ENCODE measurements around the gene HS3ST3A1.
"Not testable (repeated sequence)": the region's sequence is repeated elsewhere in the genome, so short reads cannot be mapped to it uniquely, and the experiment has no call there.

The HS3ST3A1 gene

GRCh38 chr17:13521784-13522183 is 79.9 kb downstream of the HS3ST3A1 start:
- Mint-ChIP-seq H3K4me1 (no peaks in the 10 kb centered on the region), H3K27ac (no peak overlapping the region), H3K36me3 (no peaks in the 10 kb centered on the region), H3K9me3 (no peaks in the 10 kb centered on the region), H3K27me3 (peaks cover 4% of the 10 kb centered on the region), H3K4me3 (no peak overlapping the region)
- DNase-seq (ENCODE audit: low spot score in 2 of 2) (no peak), ATAC-seq (ENCODE audit: low read depth) (no peak)

GRCh38 chr17:13520899-13521572 is 80.7 kb downstream of the HS3ST3A1 start:
- ATAC-seq (ENCODE audit: low read depth) = no peak
- Mint-ChIP-seq H3K4me3 (no peak overlapping the region), H3K4me1 (no peaks in the 10 kb centered on the region), H3K9me3 (no peaks in the 10 kb centered on the region), H3K27ac (no peak overlapping the region), H3K27me3 (peaks cover 4% of the 10 kb centered on the region), H3K36me3 (no peaks in the 10 kb centered on the region)
- no peak for DNase-seq (ENCODE audit: low spot score in 2 of 2)

GRCh38 chr17:13518261-13519000 is 83.3 kb downstream of the HS3ST3A1 start:
- Mint-ChIP-seq H3K27ac (no peak overlapping the region), H3K4me3 (no peak overlapping the region), H3K27me3 (peaks cover 4% of the 10 kb centered on the region), H3K9me3 (no peaks in the 10 kb centered on the region), H3K36me3 (no peaks in the 10 kb centered on the region), H3K4me1 (no peaks in the 10 kb centered on the region)
- no peak for DNase-seq (ENCODE audit: low spot score in 2 of 2)
- no peak for ATAC-seq (ENCODE audit: low read depth)

- Mint-ChIP-seq H3K4me1 (no peaks in the 10 kb centered on the region), H3K27me3 (no peaks in the 10 kb centered on the region), H3K9me3 (no peaks in the 10 kb centered on the region), H3K27ac (no peak overlapping the region), H3K4me3 (no peak overlapping the region), H3K36me3 (no peaks in the 10 kb centered on the region)
- no peak for ATAC-seq (ENCODE audit: low read depth)
- DNase-seq (ENCODE audit: low spot score in 2 of 2) = no peak
Observed at GRCh38 chr17:13513039-13513405, 88.7 kb downstream of the HS3ST3A1 start.

GRCh38 chr17:13510062-13510461 is 91.7 kb downstream of the HS3ST3A1 start:
- no peak overlapping the region for H3K4me3 Mint-ChIP-seq
- DNase-seq (ENCODE audit: low spot score in 2 of 2) (no peak), ATAC-seq (ENCODE audit: low read depth) (no peak)
- no peaks in the 10 kb centered on the region for H3K36me3 Mint-ChIP-seq
- no peaks in the 10 kb centered on the region for H3K4me1 Mint-ChIP-seq
- no peak overlapping the region for H3K27ac Mint-ChIP-seq
- no peaks in the 10 kb centered on the region for H3K9me3 Mint-ChIP-seq
- no peaks in the 10 kb centered on the region for H3K27me3 Mint-ChIP-seq

GRCh38 chr17:13509527-13509926 is 92.2 kb downstream of the HS3ST3A1 start:
- H3K27me3 Mint-ChIP-seq = no peaks in the 10 kb centered on the region
- H3K9me3 Mint-ChIP-seq = no peaks in the 10 kb centered on the region
- ATAC-seq (ENCODE audit: low read depth) = no peak
- H3K4me3 Mint-ChIP-seq = no peak overlapping the region
- no peak for DNase-seq (ENCODE audit: low spot score in 2 of 2)
- H3K36me3 Mint-ChIP-seq = no peaks in the 10 kb centered on the region
- H3K4me1 Mint-ChIP-seq = no peaks in the 10 kb centered on the region
- H3K27ac Mint-ChIP-seq = no peak overlapping the region

- no peaks in the 10 kb centered on the region for H3K9me3 Mint-ChIP-seq
- no peak overlapping the region for H3K4me3 Mint-ChIP-seq
- H3K27me3 Mint-ChIP-seq = no peaks in the 10 kb centered on the region
- H3K4me1 Mint-ChIP-seq = no peaks in the 10 kb centered on the region
- ATAC-seq (ENCODE audit: low read depth) (no peak), DNase-seq (ENCODE audit: low spot score in 2 of 2) (no peak)
- no peaks in the 10 kb centered on the region for H3K36me3 Mint-ChIP-seq
- H3K27ac Mint-ChIP-seq = no peak overlapping the region
Observed at GRCh38 chr17:13508896-13509295, 92.8 kb downstream of the HS3ST3A1 start.

GRCh38 chr17:13503526-13503925 is 98.2 kb downstream of the HS3ST3A1 start:
- H3K4me1 Mint-ChIP-seq = no peaks in the 10 kb centered on the region
- H3K36me3 Mint-ChIP-seq = no peaks in the 10 kb centered on the region
- H3K9me3 Mint-ChIP-seq = no peaks in the 10 kb centered on the region
- DNase-seq (ENCODE audit: low spot score in 2 of 2) = no peak
- no peak overlapping the region for H3K4me3 Mint-ChIP-seq
- no peak overlapping the region for H3K27ac Mint-ChIP-seq
- no peak for ATAC-seq (ENCODE audit: low read depth)
- no peaks in the 10 kb centered on the region for H3K27me3 Mint-ChIP-seq

GRCh38 chr17:13502263-13502662 is 99.5 kb downstream of the HS3ST3A1 start:
- Mint-ChIP-seq H3K36me3 (no peaks in the 10 kb centered on the region), H3K9me3 (no peaks in the 10 kb centered on the region), H3K4me1 (no peaks in the 10 kb centered on the region), H3K4me3 (no peak overlapping the region), H3K27ac (no peak overlapping the region), H3K27me3 (no peaks in the 10 kb centered on the region)
- DNase-seq (ENCODE audit: low spot score in 2 of 2) = no peak
- no peak for ATAC-seq (ENCODE audit: low read depth)

- H3K4me1 Mint-ChIP-seq = no peaks in the 10 kb centered on the region
- H3K27ac Mint-ChIP-seq = no peak overlapping the region
- ATAC-seq (ENCODE audit: low read depth) (no peak), DNase-seq (ENCODE audit: low spot score in 2 of 2) (no peak)
- no peaks in the 10 kb centered on the region for H3K27me3 Mint-ChIP-seq
- H3K9me3 Mint-ChIP-seq = no peaks in the 10 kb centered on the region
- no peaks in the 10 kb centered on the region for H3K36me3 Mint-ChIP-seq
- H3K4me3 Mint-ChIP-seq = no peak overlapping the region
Observed at GRCh38 chr17:13500947-13501346, 100.8 kb downstream of the HS3ST3A1 start.

GRCh38 chr17:13498184-13498583 is 103.5 kb downstream of the HS3ST3A1 start:
- no peaks in the 10 kb centered on the region for H3K36me3 Mint-ChIP-seq
- H3K4me1 Mint-ChIP-seq = no peaks in the 10 kb centered on the region
- no peaks in the 10 kb centered on the region for H3K9me3 Mint-ChIP-seq
- ATAC-seq (ENCODE audit: low read depth) = no peak
- no peak overlapping the region for H3K27ac Mint-ChIP-seq
- no peaks in the 10 kb centered on the region for H3K27me3 Mint-ChIP-seq
- no peak for DNase-seq (ENCODE audit: low spot score in 2 of 2)
- H3K4me3 Mint-ChIP-seq = no peak overlapping the region

GRCh38 chr17:13496553-13497056 is 105.1 kb downstream of the HS3ST3A1 start:
- not testable (repeated sequence) for H3K27ac Mint-ChIP-seq; ATAC-seq (ENCODE audit: low read depth); H3K4me1 Mint-ChIP-seq; DNase-seq (ENCODE audit: low spot score in 2 of 2); H3K4me3 Mint-ChIP-seq; H3K36me3 Mint-ChIP-seq; H3K27me3 Mint-ChIP-seq; H3K9me3 Mint-ChIP-seq

- DNase-seq (ENCODE audit: low spot score in 2 of 2) = no peak
- Mint-ChIP-seq H3K36me3 (no peaks in the 10 kb centered on the region), H3K27me3 (no peaks in the 10 kb centered on the region), H3K4me1 (no peaks in the 10 kb centered on the region), H3K9me3 (no peaks in the 10 kb centered on the region), H3K27ac (no peak overlapping the region), H3K4me3 (no peak overlapping the region)
- ATAC-seq (ENCODE audit: low read depth) = no peak
Observed at GRCh38 chr17:13495423-13495822, 106.3 kb downstream of the HS3ST3A1 start.

GRCh38 chr17:13492737-13493122 is 109.0 kb downstream of the HS3ST3A1 start:
- H3K36me3 Mint-ChIP-seq = no peaks in the 10 kb centered on the region
- DNase-seq (ENCODE audit: low spot score in 2 of 2) (no peak), ATAC-seq (ENCODE audit: low read depth) (no peak)
- no peak overlapping the region for H3K4me3 Mint-ChIP-seq
- no peak overlapping the region for H3K27ac Mint-ChIP-seq
- no peaks in the 10 kb centered on the region for H3K9me3 Mint-ChIP-seq
- H3K4me1 Mint-ChIP-seq = no peaks in the 10 kb centered on the region
- no peaks in the 10 kb centered on the region for H3K27me3 Mint-ChIP-seq

All from memory B cell (primary cell).